GM23338 (cell line): ENCODE data around the gene CAMTA1. TPM values are rescaled to one million over a fixed set of nuclear protein-coding genes. Genes with fewer than 3 reads are reported as not detected.

Experiments used
- ATAC-seq: fragments of 200-7000 bp; cut with Tn5 transposase; 3 replicates; pipeline ENCODE4 v1.9.1; 2020
- DNase-seq: peaks from one replicate; pipeline ENCODE4 v3.0.0-alpha.2; 2015; ENCODE audit warnings: low spot score
- H2AFZ ChIP-seq: fragments of 200-600 bp; sonication (generic); 2 replicates; pipeline ENCODE4 v1.8.0; 2016; ENCODE audit warnings: antibody characterized with exemption, mild to moderate bottlenecking, moderate library complexity
- H3F3A ChIP-seq: fragments of 200-600 bp; sonication (generic); replicated peaks from 2 replicates; pipeline ENCODE4 v1.8.0; 2017; ENCODE audit warnings: antibody characterized with exemption, mixed run types, low read depth
- H3K27ac ChIP-seq: fragments of 200-600 bp; sonication (generic); 2 replicates; pipeline ENCODE4 v1.6.1; 2016; ENCODE audit warnings: low read depth
- H3K27me3 ChIP-seq: fragments of 200-600 bp; sonication (generic); 2 replicates; pipeline ENCODE4 v1.8.0; 2016; ENCODE audit warnings: mild to moderate bottlenecking, mixed run types, moderate library complexity; ENCODE audit not compliant: insufficient read depth
- H3K36me3 ChIP-seq: fragments of 200-600 bp; sonication (generic); 2 replicates; pipeline ENCODE4 v1.8.0; 2016; ENCODE audit warnings: mild to moderate bottlenecking; ENCODE audit not compliant: insufficient read depth
- H3K4me1 ChIP-seq: fragments of 200-600 bp; sonication (generic); 2 replicates; pipeline ENCODE4 v1.8.0; 2016; ENCODE audit warnings: mild to moderate bottlenecking, moderate library complexity; ENCODE audit not compliant: insufficient read depth
- H3K4me2 ChIP-seq: fragments of 200-600 bp; sonication (generic); 2 replicates; pipeline ENCODE4 v1.7.1; 2017; ENCODE audit warnings: mixed run types
- H3K4me3 ChIP-seq: fragments of 200-600 bp; sonication (generic); 2 replicates; pipeline ENCODE4 v1.6.1; 2016; ENCODE audit warnings: mixed run types
- H3K79me2 ChIP-seq: fragments of 200-600 bp; sonication (generic); replicated peaks from 2 replicates; pipeline ENCODE4 v1.8.0; 2017; ENCODE audit warnings: mild to moderate bottlenecking; ENCODE audit not compliant: insufficient read depth
- H3K9me2 ChIP-seq: fragments of 200-600 bp; sonication (generic); 2 replicates; pipeline ENCODE4 v1.8.0; 2017; ENCODE audit not compliant: insufficient read depth
- H4K20me1 ChIP-seq: fragments of 200-600 bp; sonication (generic); replicated peaks from 2 replicates; pipeline ENCODE4 v1.8.0; 2017; ENCODE audit warnings: mild to moderate bottlenecking; ENCODE audit not compliant: insufficient read depth
- H3K27ac Mint-ChIP-seq: 2 replicates; pipeline ENCODE4 v1.8.0; 2020; ENCODE audit warnings: inconsistent platforms, mild to moderate bottlenecking, moderate library complexity, mixed read lengths
- H3K27me3 Mint-ChIP-seq: 3 replicates; pipeline ENCODE4 v1.8.0; 2022; ENCODE audit warnings: low read depth, mild to moderate bottlenecking, moderate library complexity, mixed read lengths, inconsistent platforms; ENCODE audit not compliant: insufficient read depth, poor library complexity
- H3K36me3 Mint-ChIP-seq: 3 replicates; pipeline ENCODE4 v1.8.0; 2021; ENCODE audit warnings: low read depth, mild to moderate bottlenecking, inconsistent platforms, moderate library complexity, mixed read lengths
- H3K4me1 Mint-ChIP-seq: 3 replicates; pipeline ENCODE4 v1.8.0; 2020; ENCODE audit warnings: mild to moderate bottlenecking, inconsistent platforms, mixed read lengths
- H3K4me3 Mint-ChIP-seq: 3 replicates; pipeline ENCODE4 v1.8.0; 2021; ENCODE audit warnings: moderate library complexity, mild to moderate bottlenecking, inconsistent platforms, mixed read lengths
- H3K9me3 Mint-ChIP-seq: 3 replicates; pipeline ENCODE4 v1.8.0; 2020; ENCODE audit warnings: moderate library complexity, mild to moderate bottlenecking, inconsistent platforms, mixed read lengths
- CREB1 ChIP-seq: fragments of 250-450 bp; sonication (Bioruptor Pico); IDR thresholded peaks from 2 replicates; pipeline ENCODE4 v1.5.0; 2020; ENCODE audit warnings: low read depth, mild to moderate bottlenecking, moderate library complexity
- CTCF ChIP-seq, 2 experiments: fragments of 200-600 bp in 1 of 2; sonication (generic) in 1 of 2; conservative IDR thresholded peaks; 2 replicates each; pipeline versions ENCODE4 v1.5.1 to v1.6.1; 2016 to 2017; ENCODE audit warnings: antibody characterized with exemption in 2 of 2, low read depth in 2 of 2, mild to moderate bottlenecking in 2 of 2, moderate library complexity in 1 of 2
- ETS1 ChIP-seq: IDR thresholded peaks from 2 replicates; pipeline ENCODE4 v1.6.1; 2016; ENCODE audit warnings: antibody characterized with exemption
- EZH2 ChIP-seq: fragments of 200-600 bp; sonication (generic); IDR thresholded peaks from one replicate; pipeline ENCODE4 v1.8.0; 2017; ENCODE audit warnings: antibody characterized with exemption, mild to moderate bottlenecking, low read depth; ENCODE audit not compliant: unreplicated experiment
- EZH2phosphoT487 ChIP-seq: fragments of 200-600 bp; sonication (generic); IDR thresholded peaks from one replicate; pipeline ENCODE4 v1.8.1; 2018; ENCODE audit warnings: antibody characterized with exemption; ENCODE audit not compliant: unreplicated experiment
- JUNB ChIP-seq: IDR thresholded peaks from one replicate; pipeline ENCODE4 v1.6.1; 2016; ENCODE audit warnings: antibody characterized with exemption; ENCODE audit not compliant: unreplicated experiment
- NANOG ChIP-seq: IDR thresholded peaks from 2 replicates; pipeline ENCODE4 v1.6.1; 2016; ENCODE audit warnings: antibody characterized with exemption, borderline replicate concordance
- POLR2AphosphoS5 ChIP-seq: IDR thresholded peaks from 2 replicates; pipeline ENCODE4 v1.6.1; 2016; ENCODE audit warnings: antibody characterized with exemption, low read depth
- REST ChIP-seq: IDR thresholded peaks from one replicate; pipeline ENCODE4 v1.6.1; 2018; ENCODE audit warnings: antibody characterized with exemption; ENCODE audit not compliant: unreplicated experiment
- STAT1 ChIP-seq: IDR thresholded peaks from one replicate; pipeline ENCODE4 v1.6.1; 2016; ENCODE audit warnings: antibody characterized with exemption; ENCODE audit not compliant: unreplicated experiment
- ZNF114 ChIP-seq: fragments of 250-450 bp; sonication (Bioruptor Pico); IDR thresholded peaks from 2 replicates; pipeline ENCODE4 v1.5.0; 2020; ENCODE audit warnings: mild to moderate bottlenecking, moderate library complexity
- ZNF331 ChIP-seq: fragments of 250-450 bp; sonication (Bioruptor Pico); IDR thresholded peaks from 2 replicates; pipeline ENCODE4 v1.5.0; 2020; ENCODE audit warnings: low read depth, mild to moderate bottlenecking, moderate library complexity
- ZNF462 ChIP-seq: fragments of 250-450 bp; sonication (Bioruptor Pico); IDR thresholded peaks from 2 replicates; pipeline ENCODE4 v1.5.0; 2020; ENCODE audit warnings: mild to moderate bottlenecking, moderate library complexity
- polyA plus RNA-seq: library from polyadenylated mRNA; unstranded; fragments of >200 nt; fragmentation: Nextera tagmentation; extraction: Ambion mirVana; gene quantifications from 2 replicates; pipeline ENCODE4 v1.2.1, GENCODE V29; 2016
- total RNA-seq: library from RNA; depleted of rRNA; stranded (reverse); fragments of >200 nt; shearing (Covaris generic); gene quantifications from 2 replicates; pipeline ENCODE4 v1.2.3, GENCODE V29; 2014

The CAMTA1 gene
- total and polyA plus RNA-seq, 2 experiments from 2014 or later = 115 to 519 TPM

- no peaks in the 10 kb centered on the region for H3K9me2 ChIP-seq
- DNase-seq (no peak), ATAC-seq (peak; percentile 70)
- no peaks in the 10 kb centered on the region for H3K27me3 ChIP-seq
- Mint-ChIP-seq H3K36me3 (peaks cover 12% of the 10 kb centered on the region; the same call in 2 of the 3 replicates), H3K4me3 (no peak overlapping the region), H3K27me3 (peaks cover 4% of the 10 kb centered on the region), H3K27ac (peak overlapping the region; percentile 85), H3K9me3 (no peaks in the 10 kb centered on the region), H3K4me1 (peaks cover 8% of the 10 kb centered on the region; the same call in 2 of the 3 replicates)
- H2AFZ ChIP-seq = no peak overlapping the region
- H3K4me1 ChIP-seq = no peaks in the 10 kb centered on the region
- no peaks in the 10 kb centered on the region for H3K36me3 ChIP-seq
- no peak overlapping the region for H3K4me2 ChIP-seq
- peaks cover 84% of the 10 kb centered on the region for H3K79me2 ChIP-seq
- no peaks in the 10 kb centered on the region for H3F3A ChIP-seq
- no peak overlapping the region for H3K4me3 ChIP-seq
- H4K20me1 ChIP-seq = peaks cover 22% of the 10 kb centered on the region
- H3K27ac ChIP-seq = 0 out of 2 replicates have a peak overlapping the region, but pooled peaks have one; percentile 7
- TF ChIP-seq CREB1 (no peak), CTCF (conservative IDR thresholded peaks at IDR 0.05; ENCODE audit: low read depth in 2 of 2) (no peak), EZH2phosphoT487 (no peak), REST (no peak), ETS1 (no peak), POLR2AphosphoS5 (no peak), STAT1 (no peak), ZNF462 (CRISPR knock-in tag) (no peak), ZNF114 (no peak), ZNF331 (CRISPR knock-in tag) (no peak), NANOG (no peak), JUNB (no peak), EZH2 (no peak)
Measured at GRCh38 chr1:6832531-6833188, 47.4 kb downstream of the CAMTA1 start.
